BJ (cell line): ENCODE measurements around the gene LRP8. TPM values are rescaled to one million over a fixed set of nuclear protein-coding genes. Genes with fewer than 3 reads are reported as not detected.

Source experiments
- CTCF ChIA-PET: fragments of 350-600 bp; formaldehyde crosslinking; extraction: SDS; loops from one replicate; lab custom pipeline; 2021; ENCODE audit warnings: antibody characterized with exemption, inconsistent platforms; lab: Yijun Ruan, JAX
- POLR2A ChIA-PET: fragments of 300-600 bp; sonication (Branson Sonifier 250); formaldehyde crosslinking; extraction: SDS; loops from one replicate; lab custom pipeline; 2021; ENCODE audit warnings: antibody characterized with exemption; lab: Charles Lee
- DNase-seq: peaks from one replicate; pipeline ENCODE4 v3.0.0-alpha.2; 2011; ENCODE audit warnings: low read depth
- H3K27me3 ChIP-seq: 2 replicates; pipeline ENCODE4 v1.6.0; 2011; ENCODE audit warnings: low read length; ENCODE audit not compliant: control insufficient read depth, insufficient read depth
- H3K36me3 ChIP-seq: 2 replicates; pipeline ENCODE4 v1.5.1; 2011; ENCODE audit warnings: low read length; ENCODE audit not compliant: control insufficient read depth, insufficient read depth
- H3K4me3 ChIP-seq: 2 replicates; pipeline ENCODE4 v1.5.1; 2011; ENCODE audit warnings: low read depth, mild to moderate bottlenecking, control low read depth, low read length
- CTCF ChIP-seq: IDR thresholded peaks from 2 replicates; pipeline ENCODE4 v1.5.1; 2011; ENCODE audit warnings: low read depth, mild to moderate bottlenecking, control low read depth, inconsistent platforms, low read length, moderate library complexity; ENCODE audit not compliant: insufficient read depth
- polyA plus RNA-seq: library from polyadenylated mRNA; depleted of rRNA; stranded (reverse); fragments of >200 nt; gene quantifications from 2 replicates; pipeline ENCODE4 v1.2.3, GENCODE V29; 2011

LRP8 gene
- polyA plus RNA-seq, 1 experiment = 18.2 TPM

- no peak for TF ChIP-seq CTCF
- no peak for DNase-seq
- no peaks in the 10 kb centered on the region for H3K36me3 ChIP-seq
- ChIA-PET CTCF (interaction anchor here (0.6 to 0.8 kb wide), 2 partner anchors 14 to 301 kb away, joined by 3 read pairs; no protein-coding TSS in a partner anchor), POLR2A (no interaction called here)
- no peaks in the 10 kb centered on the region for H3K27me3 ChIP-seq
- H3K4me3 ChIP-seq = no peak overlapping the region
These were observed 85.5 kb downstream of the LRP8 start for GRCh38 chr1:53242381-53242780.

- no peak for DNase-seq
- ChIA-PET CTCF (no interaction called here), POLR2A (no interaction called here)
- no peak overlapping the region for H3K4me3 ChIP-seq
- no peaks in the 10 kb centered on the region for H3K27me3 ChIP-seq
- no peaks in the 10 kb centered on the region for H3K36me3 ChIP-seq
- TF ChIP-seq CTCF = no peak
These were observed 86.0 kb downstream of the LRP8 start for GRCh38 chr1:53241828-53242227.

GRCh38 chr1:53238197-53239155, 89.4 kb downstream of the LRP8 start, which contains the start of gene MAGOH:
Gene MAGOH (minus strand): TSS chr1:53238518. CDS start chr1:53238448, 70 bp downstream.
- ChIA-PET CTCF (interaction anchor here (0.6 kb wide), 1 partner anchor 15 kb away, joined by 3 read pairs; no protein-coding TSS in a partner anchor), POLR2A (no interaction called here)
- DNase-seq = peak; percentile 77
- TF ChIP-seq CTCF = no peak
- H3K36me3 ChIP-seq = peaks cover 3% of the 10 kb centered on the region
- no peaks in the 10 kb centered on the region for H3K27me3 ChIP-seq
- peak within 1 kb of the TSS; percentile 76 for H3K4me3 ChIP-seq

GRCh38 chr1:53237638-53238037, 90.2 kb downstream of the LRP8 start:
- ChIA-PET CTCF (no interaction called here), POLR2A (no interaction called here)
- Histone ChIP-seq H3K27me3 (no peaks in the 10 kb centered on the region), H3K4me3 (peak overlapping the region; percentile 76), H3K36me3 (peaks cover 3% of the 10 kb centered on the region)
- TF ChIP-seq CTCF = no peak
- no peak for DNase-seq

- ChIA-PET POLR2A (interaction anchor here (0.6 kb wide), 1 partner anchor 28 kb away, joined by 5 read pairs; no protein-coding TSS in a partner anchor), CTCF (interaction anchor here (0.6 to 0.7 kb wide), 2 partner anchors 33 to 730 kb away, joined by 3 read pairs; no protein-coding TSS in a partner anchor)
- peaks cover 3% of the 10 kb centered on the region; the same call in 1 of the 2 replicates for H3K36me3 ChIP-seq
- H3K4me3 ChIP-seq = peak overlapping the region; percentile 99
- DNase-seq = no peak
- no peaks in the 10 kb centered on the region for H3K27me3 ChIP-seq
- TF ChIP-seq CTCF = no peak
These were observed 106.9 kb downstream of the LRP8 start for GRCh38 chr1:53220962-53221286.
